Breast epithelium (tissue), 4 donors: ENCODE results near the gene NOL4L. TPM values are rescaled to one million over a fixed set of nuclear protein-coding genes. Genes with fewer than 3 reads are reported as not detected.

Experiments used
- DNase-seq, 2 donors: peaks; one replicate each; pipeline ENCODE4 v3.0.0-alpha.2; 2019; ENCODE audit warnings: low spot score in 2 of 2
- H3K27ac ChIP-seq, 2 donors: fragments of 200-600 bp; sonication (generic) in 1 of 2; one replicate each; pipeline ENCODE4 v1.5.1; 2016 to 2019; ENCODE audit warnings: mild to moderate bottlenecking in 1 of 2
- H3K27me3 ChIP-seq, 2 donors: fragments of 200-600 bp; sonication (generic) in 1 of 2; one replicate each; pipeline versions ENCODE4 v1.5.1 to v1.6.0; 2017 to 2019; ENCODE audit warnings: control low read depth in 1 of 2, mild to moderate bottlenecking in 1 of 2
- H3K36me3 ChIP-seq: fragments of 200-600 bp; one replicate; pipeline ENCODE4 v1.5.1; 2019
- H3K4me1 ChIP-seq, 2 donors: fragments of 200-600 bp; sonication (generic); one replicate each; pipeline ENCODE4 v1.5.1; 2016 to 2019; ENCODE audit warnings: control low read depth in 1 of 2
- H3K4me3 ChIP-seq, 3 donors: fragments of 200-600 bp; sonication (generic); 1 replicate in 2 of 3; 2 replicates in 1 of 3; pipeline ENCODE4 v1.5.1; 2016 to 2019; ENCODE audit warnings: mild to moderate bottlenecking in 3 of 3, moderate library complexity in 2 of 3
- H3K9me3 ChIP-seq, 2 donors: fragments of 200-600 bp; sonication (generic) in 1 of 2; one replicate each; pipeline ENCODE4 v1.5.1; 2016 to 2019; ENCODE audit warnings: control low read depth in 1 of 2
- POLR2A ChIP-seq: fragments of 450-650 bp; IDR thresholded peaks from one replicate; pipeline ENCODE4 v1.6.1; 2016; ENCODE audit warnings: antibody characterized with exemption, mild to moderate bottlenecking, moderate library complexity
- POLR2AphosphoS5 ChIP-seq, 3 donors: sonication (generic); formaldehyde crosslinking; IDR thresholded peaks; one replicate each; pipeline ENCODE4 v1.6.1; 2017; ENCODE audit warnings: antibody characterized with exemption in 3 of 3
- intact Hi-C: fragments of 100-400 bp; cut with DNase I; formaldehyde crosslinking; loops from one replicate; pipeline ENCODE4 v1.15.1; 2023; ENCODE audit warnings: low total_unique reads
- total RNA-seq, 3 donors: library from RNA; depleted of rRNA; stranded (reverse); fragments of >200 nt; gene quantifications; one replicate each; pipeline ENCODE4 v1.1.0, GENCODE V29; 2016
- TF ChIP-seq, protein P1 (sequence below), 3 donors: fragments of 450-650 bp; IDR thresholded peaks; one replicate each; pipeline ENCODE4 v1.5.1; 2016 to 2017; ENCODE audit warnings: antibody characterized with exemption in 3 of 3, mild to moderate bottlenecking in 3 of 3, moderate library complexity in 3 of 3

NOL4L gene
- total RNA-seq, 3 donors from 2014 or later, result 3.7 to 18.4 (median 15.8) TPM

GRCh38 chr20:32563311-32564272 lies 21.5 kb downstream of the NOL4L start:
- Histone ChIP-seq H3K9me3 (no peaks in the 10 kb centered on the region), H3K27me3 (no peaks in the 10 kb centered on the region), H3K4me3 (no peak overlapping the region), H3K36me3 (no peaks in the 10 kb centered on the region), H3K4me1 (no peaks in the 10 kb centered on the region), H3K27ac (no peak overlapping the region)
- TF ChIP-seq POLR2AphosphoS5 (IDR thresholded peaks at IDR 0.05) (no peak), POLR2A (no peak)
- TF ChIP-seq, protein P1, sequence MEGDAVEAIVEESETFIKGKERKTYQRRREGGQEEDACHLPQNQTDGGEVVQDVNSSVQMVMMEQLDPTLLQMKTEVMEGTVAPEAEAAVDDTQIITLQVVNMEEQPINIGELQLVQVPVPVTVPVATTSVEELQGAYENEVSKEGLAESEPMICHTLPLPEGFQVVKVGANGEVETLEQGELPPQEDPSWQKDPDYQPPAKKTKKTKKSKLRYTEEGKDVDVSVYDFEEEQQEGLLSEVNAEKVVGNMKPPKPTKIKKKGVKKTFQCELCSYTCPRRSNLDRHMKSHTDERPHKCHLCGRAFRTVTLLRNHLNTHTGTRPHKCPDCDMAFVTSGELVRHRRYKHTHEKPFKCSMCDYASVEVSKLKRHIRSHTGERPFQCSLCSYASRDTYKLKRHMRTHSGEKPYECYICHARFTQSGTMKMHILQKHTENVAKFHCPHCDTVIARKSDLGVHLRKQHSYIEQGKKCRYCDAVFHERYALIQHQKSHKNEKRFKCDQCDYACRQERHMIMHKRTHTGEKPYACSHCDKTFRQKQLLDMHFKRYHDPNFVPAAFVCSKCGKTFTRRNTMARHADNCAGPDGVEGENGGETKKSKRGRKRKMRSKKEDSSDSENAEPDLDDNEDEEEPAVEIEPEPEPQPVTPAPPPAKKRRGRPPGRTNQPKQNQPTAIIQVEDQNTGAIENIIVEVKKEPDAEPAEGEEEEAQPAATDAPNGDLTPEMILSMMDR (IDR thresholded peaks at IDR 0.05), result no peak
- intact Hi-C loops, result no loop called here
- DNase-seq, result no peak

DNA sequence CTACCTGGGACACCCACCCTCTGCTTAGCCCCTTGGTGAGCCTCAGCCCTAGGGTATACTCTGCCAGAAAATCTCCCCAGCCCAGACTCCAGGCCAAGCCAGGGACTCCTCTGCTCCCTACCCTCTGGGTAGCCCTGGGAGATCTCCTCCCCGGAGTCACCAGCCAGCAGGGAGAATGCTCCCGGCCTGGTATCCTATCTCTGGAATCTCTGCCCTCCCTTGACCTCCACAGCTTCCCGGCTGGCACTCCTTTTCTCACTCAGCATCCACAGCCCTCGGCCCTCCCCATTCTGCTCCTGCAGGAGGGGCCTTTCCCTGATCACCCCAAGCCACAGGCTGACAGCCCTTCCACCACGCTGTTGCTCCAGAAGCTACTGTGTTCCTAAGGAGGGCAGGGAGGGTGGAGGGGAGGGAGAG lies 22.6 kb downstream of the NOL4L start:
- Histone ChIP-seq H3K4me3 (no peak overlapping the region), H3K4me1 (no peaks in the 10 kb centered on the region), H3K9me3 (no peaks in the 10 kb centered on the region), H3K27me3 (no peaks in the 10 kb centered on the region), H3K36me3 (no peaks in the 10 kb centered on the region), H3K27ac (no peak overlapping the region)
- intact Hi-C loops, result no loop called here
- TF ChIP-seq, protein P1 (IDR thresholded peaks at IDR 0.05), result no peak
- TF ChIP-seq POLR2A (no peak), POLR2AphosphoS5 (IDR thresholded peaks at IDR 0.05) (no peak)
- DNase-seq, result no peak

GRCh38 chr20:32560989-32561830 lies 23.9 kb downstream of the NOL4L start:
- DNase-seq, result no peak
- Histone ChIP-seq H3K27ac (peak overlapping the region in 1 of 2 donors; percentile 43), H3K4me1 (no peaks in the 10 kb centered on the region), H3K36me3 (no peaks in the 10 kb centered on the region), H3K4me3 (no peak overlapping the region), H3K27me3 (no peaks in the 10 kb centered on the region), H3K9me3 (no peaks in the 10 kb centered on the region)
- intact Hi-C loops, result no loop called here
- TF ChIP-seq POLR2A, result no peak
- TF ChIP-seq, protein P1 (IDR thresholded peaks at IDR 0.05), result no peak
- TF ChIP-seq POLR2AphosphoS5 (IDR thresholded peaks at IDR 0.05), result no peak

GRCh38 chr20:32560482-32560988 lies 24.6 kb downstream of the NOL4L start:
- Histone ChIP-seq H3K9me3 (no peaks in the 10 kb centered on the region), H3K4me1 (no peaks in the 10 kb centered on the region), H3K27ac (peak overlapping the region in 1 of 2 donors; percentile 43), H3K36me3 (no peaks in the 10 kb centered on the region), H3K4me3 (no peak overlapping the region), H3K27me3 (no peaks in the 10 kb centered on the region)
- DNase-seq, result no peak
- TF ChIP-seq, protein P1 (IDR thresholded peaks at IDR 0.05), result no peak
- TF ChIP-seq POLR2AphosphoS5 (IDR thresholded peaks at IDR 0.05) (no peak), POLR2A (no peak)
- intact Hi-C loops, result no loop called here
